Stimulated activated naive CD4-positive, alpha-beta T cell treated with Interleukin-2 at 50 U/mL for 16 hours (primary cell): Measurements from ENCODE around the gene SLC25A24.
A peak's percentile ranks its signal among the peaks of the same experiment; 100 is the strongest.
"Not testable (repeated sequence)": the region's sequence is repeated elsewhere in the genome, so short reads cannot be mapped to it uniquely, and the experiment has no call there.

Experiments
- DNase-seq: peaks from one replicate; lab custom pipeline; 2025; lab: John Stamatoyannopoulos, UW

Gene SLC25A24

DNA sequence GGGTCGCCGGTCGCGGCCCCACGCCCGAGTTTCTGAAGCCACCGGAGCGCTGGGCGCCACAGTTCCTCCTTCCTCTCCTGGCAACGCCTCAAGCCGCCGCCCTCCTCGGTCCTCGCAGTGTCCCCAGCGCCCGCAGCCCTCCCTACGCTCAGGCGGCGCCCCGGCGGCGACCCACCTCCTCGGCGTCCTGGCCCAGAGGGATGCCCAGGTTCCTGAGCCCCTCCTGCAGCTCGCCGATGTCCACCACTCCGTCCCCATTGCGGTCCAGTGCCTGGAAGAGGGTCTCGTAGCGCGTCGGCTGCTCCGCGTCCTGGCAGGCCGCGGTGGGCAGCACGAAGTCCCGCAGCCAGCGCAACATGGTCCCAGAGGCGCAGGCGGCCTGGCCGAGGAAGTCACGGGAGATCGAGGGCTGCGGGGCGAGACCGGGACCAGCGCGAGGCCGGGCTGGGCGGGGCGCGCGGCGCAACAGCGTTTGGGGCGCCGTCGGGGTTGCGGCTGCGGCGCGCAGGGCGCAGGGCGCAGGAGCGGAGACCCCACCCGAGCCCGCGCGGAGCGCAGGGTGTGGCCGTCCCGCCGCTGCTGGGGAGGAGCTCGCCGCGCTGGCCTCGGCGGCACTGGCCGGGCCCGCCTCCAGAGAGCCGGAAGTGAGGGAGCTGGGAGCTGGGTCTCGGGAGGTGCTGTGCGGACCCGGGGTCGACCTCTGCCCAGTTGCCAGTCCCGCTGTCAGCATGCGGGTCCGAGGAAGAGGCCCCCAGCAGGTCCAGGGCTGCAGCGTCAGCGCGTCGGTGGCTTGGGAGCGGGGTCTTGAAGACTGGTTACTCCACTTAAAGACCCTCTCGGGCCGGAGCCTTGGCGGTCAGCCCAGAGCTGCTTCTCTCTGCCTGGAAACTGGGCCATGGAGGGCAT lies at the start of gene SLC25A24:
SLC25A24 (minus strand) TSS at position 563 of the 906 bp plus-strand sequence; CDS start at position 358, 205 bp downstream.
- peak; percentile 71 for DNase-seq

DNA sequence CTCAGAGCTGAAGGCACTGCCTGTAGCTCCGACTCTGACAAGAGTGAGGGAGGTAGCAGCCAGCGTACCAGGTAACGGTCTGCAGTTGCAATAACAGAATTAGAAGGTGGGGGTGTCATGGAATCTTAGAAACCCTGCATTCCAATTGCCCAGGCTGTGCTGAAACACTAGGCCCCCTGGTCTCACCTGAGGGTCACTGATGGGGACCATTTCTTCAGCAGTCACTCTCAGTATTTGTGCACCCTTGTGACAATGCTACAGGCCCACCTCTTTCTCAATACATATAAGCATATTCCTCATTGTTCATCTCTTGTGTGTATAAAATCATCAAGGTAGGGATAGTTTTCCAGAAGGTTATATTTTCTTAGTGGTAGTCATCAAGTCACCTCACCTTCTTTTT lies 43.8 kb upstream of the SLC25A24 start, which contains the start of gene NBPF4:
NBPF4 (minus strand) TSS at position 101 of the 400 bp plus-strand sequence. CDS start 315 bp downstream, outside the sequence.
- not testable (repeated sequence) for DNase-seq

DNA sequence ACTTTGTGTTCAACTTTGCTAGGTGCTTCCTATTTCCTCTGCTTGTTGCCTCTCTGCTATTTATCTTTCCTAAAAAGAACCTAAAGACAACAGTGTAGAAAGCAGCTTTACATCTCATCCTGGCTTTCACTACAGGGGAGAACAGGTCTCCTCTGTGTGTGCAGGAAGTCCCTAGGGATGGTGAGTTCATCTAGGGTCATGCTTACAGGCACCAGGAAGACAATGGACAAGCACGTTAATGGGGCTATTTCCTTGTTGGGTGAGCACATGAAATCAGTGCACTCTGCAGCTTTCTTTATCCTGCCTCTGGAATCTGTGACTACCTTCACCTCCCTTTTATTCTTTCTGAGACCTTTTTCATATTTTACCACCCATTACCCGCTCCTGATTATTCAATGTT lies 39.3 kb upstream of the SLC25A24 start:
- not testable (repeated sequence) for DNase-seq

DNA sequence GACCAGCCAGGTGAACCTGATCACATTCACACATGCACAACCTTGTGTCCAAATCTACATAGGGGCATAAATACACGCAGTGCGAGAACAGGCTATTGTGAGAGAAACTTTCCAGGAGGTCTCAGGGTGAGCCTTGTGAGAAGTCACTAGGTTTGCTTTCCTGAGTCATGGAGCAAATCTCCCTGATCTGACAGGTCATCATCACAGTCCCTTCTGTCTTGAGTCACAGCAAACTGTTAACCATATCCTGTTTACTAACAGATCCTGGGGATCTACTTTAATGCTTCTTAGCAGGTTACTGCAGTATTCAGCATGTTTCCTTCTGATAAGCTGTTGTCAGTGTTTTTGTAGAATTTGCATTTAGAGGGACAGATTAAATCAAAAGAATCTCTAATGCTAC lies 35.2 kb upstream of the SLC25A24 start:
- not testable (repeated sequence) for DNase-seq

DNA sequence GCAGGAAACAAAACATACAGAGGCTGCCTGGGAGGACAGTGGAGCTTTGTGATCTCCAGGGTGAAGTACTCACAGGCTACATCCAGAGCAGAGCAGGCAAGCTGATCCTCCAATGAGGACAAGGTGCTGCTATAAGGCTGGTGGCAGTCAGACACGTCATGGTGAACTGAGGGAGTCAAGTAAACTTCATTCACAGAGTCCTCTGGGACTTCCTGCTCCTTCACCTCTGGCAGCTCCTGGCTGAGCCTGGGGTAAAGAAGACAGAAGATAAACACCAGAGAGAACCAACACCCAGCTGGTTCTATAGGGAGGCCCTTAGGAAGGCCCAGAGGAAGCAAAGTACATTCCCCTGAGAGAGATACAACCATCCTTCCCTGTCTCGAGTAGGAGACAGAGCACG lies 32.0 kb upstream of the SLC25A24 start:
- not testable (repeated sequence) for DNase-seq

DNA sequence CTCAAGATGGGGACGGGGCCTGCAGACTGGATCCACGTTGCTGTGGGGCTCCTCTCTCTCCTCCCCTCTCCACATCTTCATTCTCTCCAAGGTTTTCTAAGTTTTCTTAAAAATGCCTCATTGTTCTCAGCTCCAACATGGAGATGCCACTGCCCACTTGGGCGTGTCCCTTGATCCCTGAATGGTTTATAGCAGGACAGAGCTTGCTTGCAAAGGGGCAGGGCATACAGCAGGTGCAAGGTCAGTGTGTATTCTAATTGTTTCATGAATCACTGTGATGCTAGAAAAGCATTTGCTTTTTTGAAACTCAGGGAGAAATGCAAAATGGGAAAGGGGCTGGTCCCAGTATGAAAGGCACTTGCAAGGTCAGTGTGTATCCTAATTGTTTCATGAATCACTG lies 29.8 kb upstream of the SLC25A24 start:
- not testable (repeated sequence) for DNase-seq

DNA sequence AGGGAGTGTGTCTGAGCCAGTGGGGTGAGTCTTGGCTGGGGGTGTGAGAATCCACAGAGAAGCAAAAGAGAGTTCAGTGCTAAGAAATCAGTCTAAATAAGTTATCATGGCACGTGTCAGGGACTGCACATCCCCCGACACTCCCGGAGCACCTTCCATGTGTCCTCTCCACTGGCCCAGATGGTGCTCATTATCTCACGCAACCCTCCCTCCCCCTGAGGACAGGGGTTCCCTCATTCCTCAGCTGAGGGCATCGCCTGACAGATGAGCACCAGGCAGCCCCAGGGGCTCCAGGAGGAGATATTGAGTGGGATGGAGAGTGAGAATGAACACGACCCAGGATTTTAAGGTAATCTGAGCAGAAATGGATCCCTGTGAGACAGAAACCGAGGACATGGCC lies 27.6 kb upstream of the SLC25A24 start:
- DNase-seq = not testable (repeated sequence)

DNA sequence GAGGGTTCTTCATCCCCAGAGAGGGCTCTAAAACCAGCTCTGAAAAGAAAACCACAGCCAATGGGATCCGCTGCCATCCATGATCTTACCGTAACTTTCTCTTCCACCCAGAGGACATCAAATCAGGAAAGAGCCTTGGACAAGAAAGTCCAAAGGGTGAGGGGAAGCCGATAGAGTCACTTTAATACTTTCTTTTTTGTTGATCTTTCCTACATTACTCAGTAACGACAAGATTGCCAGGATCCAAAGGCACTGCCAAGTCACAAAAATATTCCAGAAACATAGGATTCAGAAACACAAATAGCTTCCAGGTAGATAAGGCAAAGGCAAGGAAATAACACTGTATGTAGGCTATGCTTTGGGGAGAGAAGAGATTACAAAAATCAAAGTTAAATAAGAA lies 26.7 kb upstream of the SLC25A24 start:
- DNase-seq = not testable (repeated sequence)

DNA sequence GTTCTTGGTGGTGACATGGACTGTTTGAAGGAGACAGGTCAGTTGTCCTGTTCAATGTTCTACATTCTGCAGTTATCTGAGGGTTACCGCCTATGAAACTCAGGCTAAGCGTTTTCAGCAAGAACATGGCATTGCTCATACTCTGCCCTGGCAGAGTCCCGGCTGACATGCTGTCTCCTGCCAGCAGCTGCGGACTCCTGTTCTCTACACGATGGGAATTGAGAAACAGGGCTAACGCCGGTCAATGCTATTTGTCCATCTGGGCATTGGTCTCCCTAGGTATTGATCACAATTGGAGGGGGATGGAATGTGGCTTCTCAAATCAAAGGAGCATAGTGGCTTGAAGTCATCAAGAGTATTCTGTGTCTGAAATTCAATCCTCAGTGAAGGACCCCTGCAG lies 23.1 kb upstream of the SLC25A24 start:
- not testable (repeated sequence) for DNase-seq

DNA sequence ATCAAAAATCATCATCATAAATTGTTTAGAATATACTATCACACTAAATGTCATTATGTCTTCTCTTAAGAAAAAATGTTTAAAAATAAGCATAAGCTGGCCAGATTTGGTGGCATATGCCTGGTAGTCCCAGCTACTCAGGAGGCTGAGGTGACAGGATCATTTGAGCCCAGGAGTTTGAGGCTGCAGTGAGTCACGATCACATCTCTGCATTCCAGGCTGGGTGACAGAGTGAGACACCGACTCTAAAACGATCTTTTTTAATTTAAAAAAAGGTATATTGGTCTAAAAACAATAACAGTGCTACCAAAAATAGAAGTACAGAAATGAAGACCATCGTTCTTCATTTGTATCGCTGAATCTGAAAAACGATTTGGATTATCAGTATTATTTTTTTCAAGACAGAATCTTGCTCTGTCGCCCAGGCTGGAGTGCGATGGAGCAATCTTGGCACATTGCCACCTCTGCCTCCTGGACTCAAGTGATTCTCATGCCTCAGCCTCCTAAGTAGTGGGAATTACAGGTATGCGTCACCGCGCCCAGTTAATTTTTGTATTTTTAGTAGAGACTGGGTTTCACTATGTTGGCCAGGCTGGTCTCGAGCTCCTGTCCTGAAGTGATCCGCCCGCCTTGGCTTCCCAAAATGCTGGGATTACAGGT lies 17.5 kb upstream of the SLC25A24 start:
- DNase-seq = not testable (repeated sequence)

DNA sequence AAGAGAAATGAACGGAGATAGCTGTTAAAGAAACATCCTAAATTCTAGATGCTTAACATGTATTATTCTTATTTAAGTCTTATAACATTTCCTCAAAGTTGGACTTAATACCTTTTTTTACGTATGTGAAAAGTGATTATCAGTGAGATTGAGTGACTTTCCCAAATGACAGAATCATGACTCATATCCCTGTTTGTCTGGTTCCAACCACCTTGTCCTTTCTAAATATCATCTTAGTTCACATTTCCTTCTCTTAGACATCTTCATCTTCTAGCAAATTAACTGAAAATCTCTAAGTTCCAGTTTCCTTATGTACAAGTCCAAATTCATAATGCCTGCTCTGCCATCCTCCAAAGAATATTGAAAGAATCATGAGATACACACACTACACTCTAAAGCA lies 16.9 kb upstream of the SLC25A24 start:
- not testable (repeated sequence) for DNase-seq

DNA sequence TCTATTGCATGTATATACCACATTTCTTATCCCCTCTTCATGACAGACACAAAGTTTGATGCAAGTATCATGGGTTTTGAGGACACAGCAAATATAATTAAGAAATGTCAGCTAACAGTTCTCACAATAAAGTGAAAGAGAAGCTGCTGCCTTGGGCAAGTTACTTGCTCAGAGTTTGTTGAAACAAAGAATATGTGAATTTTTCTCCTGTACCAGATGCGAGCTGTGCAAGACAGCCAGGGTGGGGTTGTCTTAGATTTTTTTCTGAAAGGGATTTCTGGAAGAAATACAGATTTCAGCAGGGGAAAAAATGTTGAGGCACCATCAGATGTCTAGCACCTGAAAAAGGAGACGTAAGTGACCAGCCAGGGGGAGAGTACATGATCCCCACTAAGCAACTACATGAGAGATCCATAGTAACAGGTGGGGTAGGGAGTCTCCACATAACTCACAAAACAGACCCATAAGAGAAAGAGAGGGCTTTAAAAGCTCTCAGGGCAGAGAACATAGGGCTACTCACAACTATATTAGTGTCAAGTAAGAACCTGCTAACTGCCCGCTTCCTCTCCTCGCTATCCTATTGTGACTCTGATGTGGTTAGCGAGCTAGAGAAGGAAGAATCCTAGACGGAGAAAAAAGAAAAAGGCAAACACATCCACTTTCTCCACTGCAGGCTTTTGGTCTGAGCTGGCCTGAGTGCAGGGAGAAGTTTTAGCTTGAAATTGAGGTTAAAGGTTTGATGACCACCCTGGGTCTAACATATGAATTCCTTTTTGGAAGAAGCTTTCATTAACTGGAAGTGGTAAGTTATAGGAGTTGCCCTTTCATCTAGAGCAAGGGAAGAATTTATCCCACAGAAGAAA lies 16.1 kb upstream of the SLC25A24 start:
- DNase-seq = not testable (repeated sequence)

DNA sequence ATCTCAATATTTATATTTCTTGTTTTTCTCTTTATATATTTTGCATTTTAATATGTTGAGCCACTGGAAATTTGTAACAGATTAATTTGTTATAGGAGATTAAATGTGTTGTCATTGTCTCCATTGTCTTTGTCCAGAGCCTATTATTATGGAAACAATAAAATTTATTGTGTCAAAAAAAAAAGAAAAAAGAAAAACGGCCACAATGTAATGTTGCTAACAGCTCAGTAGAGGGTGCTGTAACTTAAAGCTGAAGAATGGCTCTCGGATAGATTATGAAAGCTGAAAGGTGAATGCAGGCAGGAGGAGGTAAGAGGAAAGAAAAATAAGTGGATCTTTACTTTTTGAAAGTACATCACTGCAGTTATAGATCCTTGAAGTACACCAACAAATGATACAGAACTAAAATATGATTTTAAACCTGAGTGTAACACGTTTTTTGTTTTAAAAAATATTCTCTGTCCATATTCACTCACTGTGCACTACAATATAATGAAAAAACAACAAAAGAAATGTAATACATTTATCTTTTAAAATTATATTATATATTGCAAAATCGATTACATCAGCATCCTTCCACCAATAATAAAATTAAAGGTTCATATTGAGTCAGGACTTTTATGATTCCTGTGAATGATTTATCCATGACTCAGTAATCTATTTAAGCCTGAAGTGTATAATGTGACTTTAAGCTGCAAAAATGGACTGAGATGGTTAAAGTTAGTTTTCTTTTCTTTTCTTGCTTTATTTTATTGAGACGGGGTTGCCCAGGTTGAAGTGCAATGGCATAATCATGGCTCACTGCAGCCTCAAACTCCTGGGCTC lies 14.7 kb upstream of the SLC25A24 start:
- DNase-seq = not testable (repeated sequence)

DNA sequence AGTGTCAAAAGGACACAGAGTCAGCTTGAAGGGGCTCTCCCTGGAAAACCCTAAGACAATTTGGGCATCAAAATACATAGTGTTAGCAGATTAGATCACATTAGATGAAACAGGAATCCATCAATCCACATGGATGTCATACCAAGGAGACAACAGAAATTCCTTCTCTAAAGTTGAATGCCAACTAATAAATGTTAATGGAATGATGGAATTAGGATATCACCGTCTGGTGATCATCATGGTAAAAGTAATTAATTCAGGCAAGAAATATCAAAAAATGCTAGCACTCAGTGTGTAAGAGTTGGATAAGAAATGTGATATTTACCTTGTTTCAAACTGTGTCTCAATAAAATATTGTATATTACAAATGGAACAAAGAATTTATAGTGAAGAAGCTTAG lies 10.9 kb upstream of the SLC25A24 start:
- no peak for DNase-seq

DNA sequence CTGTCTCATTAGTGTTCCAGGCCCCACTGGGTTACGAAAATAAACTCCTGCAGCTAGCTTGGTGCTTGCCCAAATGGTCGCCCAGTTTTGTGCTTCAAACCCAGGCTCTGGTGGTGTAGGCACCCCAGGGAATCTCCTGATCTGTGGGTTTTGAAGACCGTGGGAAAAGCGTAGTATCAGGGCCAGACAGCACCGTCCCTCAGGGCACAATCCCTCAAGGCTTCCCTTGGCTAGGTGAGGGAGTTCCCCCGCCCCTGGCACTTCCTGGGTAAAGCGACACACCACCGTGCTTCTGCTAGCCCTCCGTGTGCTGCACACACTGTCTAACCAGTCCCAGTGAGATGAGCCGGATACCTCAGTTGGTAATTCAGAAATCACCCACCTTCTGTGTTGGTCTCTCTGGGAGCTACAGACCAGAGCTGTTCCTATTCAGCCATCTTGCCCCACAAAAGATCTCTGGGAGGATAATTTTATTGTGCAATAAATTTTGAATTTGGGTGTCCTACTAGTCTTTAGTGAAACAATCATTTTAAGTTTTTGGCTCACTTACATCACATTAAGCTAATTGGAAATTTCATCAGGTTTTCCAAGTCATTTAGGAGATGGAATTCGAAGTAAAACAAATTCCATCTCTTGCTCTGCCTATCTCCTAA lies 9.4 kb upstream of the SLC25A24 start:
- no peak for DNase-seq

DNA sequence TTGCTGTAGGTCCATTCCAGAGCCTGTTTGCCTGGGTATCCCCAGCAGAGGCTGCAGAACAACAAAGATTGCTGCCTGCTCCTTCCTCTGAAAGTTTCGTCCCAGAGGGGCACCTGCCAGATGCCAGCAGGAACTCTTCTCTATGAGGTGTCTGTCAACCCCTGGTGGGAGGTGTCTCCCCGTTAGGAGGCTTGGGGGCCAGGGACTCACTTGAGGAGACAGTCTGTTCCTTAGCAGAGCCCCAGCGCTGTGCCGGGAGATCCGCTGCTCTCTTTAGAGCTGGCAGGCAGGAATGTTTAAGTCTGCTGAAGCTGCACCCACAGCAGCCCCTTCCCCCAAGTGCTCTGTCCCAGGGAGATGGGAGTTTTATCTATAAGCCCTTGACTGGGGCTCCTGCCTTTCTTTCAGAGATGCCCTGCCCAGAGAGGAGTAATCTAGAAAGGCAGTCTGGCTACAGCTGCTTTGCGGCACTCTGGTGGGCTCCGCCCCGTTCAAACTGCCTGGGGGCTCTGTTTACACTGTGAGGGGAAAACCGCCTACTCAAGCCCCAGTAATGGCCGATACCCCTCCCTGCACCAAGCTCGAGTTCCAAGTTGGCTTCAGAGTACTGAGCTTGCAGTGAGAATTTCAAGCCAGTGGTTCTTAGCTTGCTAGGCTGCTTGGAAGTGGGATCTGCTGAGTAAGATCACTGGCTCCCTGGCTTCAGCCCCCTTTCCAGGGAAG lies 8.7 kb upstream of the SLC25A24 start:
- no peak for DNase-seq

DNA sequence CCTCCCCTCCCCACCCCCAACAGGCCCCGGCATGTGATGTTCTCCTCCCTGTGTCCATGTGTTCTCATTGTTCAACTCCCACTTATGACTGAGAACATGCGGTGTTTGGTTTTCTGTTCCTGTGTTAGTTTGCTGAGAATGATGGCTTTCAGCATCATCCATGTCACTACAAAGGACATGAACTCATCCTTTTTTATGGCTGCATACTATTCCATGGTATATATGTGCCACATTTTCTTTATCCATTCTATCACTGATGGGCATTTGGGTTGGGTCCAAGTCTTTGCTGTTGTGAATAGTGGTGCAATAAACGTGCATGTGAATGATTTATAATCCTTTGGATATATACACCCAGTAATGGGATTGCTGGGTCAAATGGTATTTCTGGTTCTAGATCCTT lies 3.4 kb upstream of the SLC25A24 start:
- not testable (repeated sequence) for DNase-seq

DNA sequence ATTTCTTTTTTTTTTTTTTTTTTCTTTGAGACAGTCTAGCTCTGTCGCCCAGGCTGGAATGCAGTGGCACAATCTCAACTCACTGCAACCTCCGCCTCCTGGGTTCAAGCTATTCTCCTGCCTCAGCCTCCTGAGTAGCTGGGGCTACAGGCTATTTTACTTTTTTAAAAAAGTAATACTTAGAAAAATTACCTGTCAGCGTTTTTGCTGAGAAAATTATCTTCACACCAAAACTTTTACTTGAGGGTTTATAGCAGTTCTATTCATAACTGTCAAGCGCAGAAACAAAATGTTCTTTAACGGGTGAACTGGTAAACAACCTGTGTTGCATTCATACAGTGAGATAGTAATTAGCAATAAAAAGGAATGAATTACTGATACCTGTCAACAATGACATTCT lies 1.5 kb upstream of the SLC25A24 start:
- DNase-seq = no peak

DNA sequence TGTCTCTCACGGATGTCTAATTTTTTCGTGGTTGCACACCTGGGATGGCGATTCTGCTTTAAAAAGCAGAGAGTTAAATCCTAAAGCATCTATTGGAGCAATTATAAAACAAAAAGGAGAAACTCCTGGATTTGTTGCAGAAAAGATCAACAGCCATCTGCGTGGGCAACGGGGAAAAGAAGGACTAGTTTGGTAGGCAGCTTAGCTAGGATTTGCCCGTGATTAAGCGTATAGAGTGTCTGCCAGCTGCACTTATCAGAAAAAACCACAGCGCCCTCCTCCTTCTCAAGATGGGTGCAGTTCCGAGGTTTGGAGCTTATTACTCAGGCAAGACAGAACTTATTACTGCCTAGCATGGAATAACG lies 526 bp upstream of the SLC25A24 start:
- DNase-seq = no peak

DNA sequence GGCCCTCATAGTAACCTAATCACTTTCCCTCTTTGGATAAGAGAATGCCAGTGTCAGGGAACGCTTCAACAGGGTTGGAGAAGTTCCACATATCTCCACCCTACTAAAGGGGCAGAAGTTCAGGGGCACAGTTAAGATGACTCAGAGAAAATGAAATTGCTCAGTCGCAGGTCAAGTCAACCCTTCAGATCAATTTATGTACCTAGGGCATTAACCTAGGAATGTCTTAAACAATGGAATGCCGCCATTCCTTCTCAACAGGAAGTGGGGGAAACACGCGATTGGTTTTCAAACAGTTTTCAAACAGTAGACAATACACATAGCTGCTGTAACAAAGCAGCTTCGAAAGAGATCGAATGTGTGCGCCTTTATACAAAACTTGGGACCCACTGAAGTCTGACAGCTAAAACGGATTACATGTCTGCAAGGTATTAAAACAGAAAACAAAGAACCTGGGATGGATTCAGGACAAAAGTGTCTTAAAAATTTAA lies 897 bp downstream of the SLC25A24 start:
- DNase-seq = no peak
